SK-N-SH treated with all-trans-retinoic acid at 6 μM for 48 hours (cell line): ENCODE data around the gene GRIN3A.
"Not testable (repeated sequence)": the region's sequence is repeated elsewhere in the genome, so short reads cannot be mapped to it uniquely, and the experiment has no call there.

Source experiments
- ARNTL ChIP-seq: fragments of 450-650 bp; formaldehyde crosslinking; IDR thresholded peaks from 2 replicates; pipeline ENCODE4 v1.5.0; 2020; ENCODE audit warnings: low read depth, mild to moderate bottlenecking, moderate library complexity, borderline replicate concordance
- CSDC2 ChIP-seq: fragments of 250-450 bp; sonication (Bioruptor Pico); IDR thresholded peaks from 2 replicates; pipeline ENCODE4 v1.5.0; 2020; ENCODE audit warnings: mild to moderate bottlenecking, moderate library complexity
- ISL1 ChIP-seq: fragments of 250-450 bp; sonication (Bioruptor Pico); IDR thresholded peaks from 2 replicates; pipeline ENCODE4 v2.1.2; 2022; ENCODE audit warnings: mild to moderate bottlenecking, moderate library complexity
- RARB ChIP-seq: fragments of 250-450 bp; sonication (Bioruptor Pico); IDR thresholded peaks from 2 replicates; pipeline ENCODE4 v1.8.0; 2021; ENCODE audit warnings: mild to moderate bottlenecking, moderate library complexity
- SNAI2 ChIP-seq: fragments of 250-450 bp; sonication (Bioruptor Pico); IDR thresholded peaks from 2 replicates; pipeline ENCODE4 v1.5.0; 2020; ENCODE audit warnings: mild to moderate bottlenecking, moderate library complexity
- TCF4 ChIP-seq: fragments of 250-450 bp; sonication (Bioruptor Pico); IDR thresholded peaks from 2 replicates; pipeline ENCODE4 v1.8.0; 2021; ENCODE audit warnings: mild to moderate bottlenecking, moderate library complexity, borderline replicate concordance
- ZFP3 ChIP-seq: fragments of 250-450 bp; sonication (Bioruptor Pico); IDR thresholded peaks from 2 replicates; pipeline ENCODE4 v1.5.0; 2020; ENCODE audit warnings: mild to moderate bottlenecking, moderate library complexity
- ZFP30 ChIP-seq: fragments of 450-650 bp; formaldehyde crosslinking; IDR thresholded peaks from 2 replicates; pipeline ENCODE4 v1.5.0; 2022; ENCODE audit warnings: mild to moderate bottlenecking, moderate library complexity
- ZNF8 ChIP-seq: fragments of 450-650 bp; formaldehyde crosslinking; IDR thresholded peaks from 2 replicates; pipeline ENCODE4 v1.5.0; 2020; ENCODE audit warnings: mild to moderate bottlenecking, moderate library complexity
- TF ChIP-seq, protein P1 (sequence below): fragments of 250-450 bp; sonication (Bioruptor Pico); IDR thresholded peaks from 2 replicates; pipeline ENCODE4 v1.5.0; 2020; ENCODE audit warnings: mild to moderate bottlenecking, moderate library complexity
- TF ChIP-seq, protein P2 (sequence below): fragments of 250-450 bp; sonication (Bioruptor Pico); IDR thresholded peaks from 2 replicates; pipeline ENCODE4 v1.5.1; 2020; ENCODE audit warnings: low read depth, mild to moderate bottlenecking, moderate library complexity
- TF ChIP-seq, protein P3 (sequence below): fragments of 250-450 bp; sonication (Bioruptor Pico); IDR thresholded peaks from 2 replicates; pipeline ENCODE4 v1.5.1; 2021; ENCODE audit warnings: mild to moderate bottlenecking, moderate library complexity

DNA sequence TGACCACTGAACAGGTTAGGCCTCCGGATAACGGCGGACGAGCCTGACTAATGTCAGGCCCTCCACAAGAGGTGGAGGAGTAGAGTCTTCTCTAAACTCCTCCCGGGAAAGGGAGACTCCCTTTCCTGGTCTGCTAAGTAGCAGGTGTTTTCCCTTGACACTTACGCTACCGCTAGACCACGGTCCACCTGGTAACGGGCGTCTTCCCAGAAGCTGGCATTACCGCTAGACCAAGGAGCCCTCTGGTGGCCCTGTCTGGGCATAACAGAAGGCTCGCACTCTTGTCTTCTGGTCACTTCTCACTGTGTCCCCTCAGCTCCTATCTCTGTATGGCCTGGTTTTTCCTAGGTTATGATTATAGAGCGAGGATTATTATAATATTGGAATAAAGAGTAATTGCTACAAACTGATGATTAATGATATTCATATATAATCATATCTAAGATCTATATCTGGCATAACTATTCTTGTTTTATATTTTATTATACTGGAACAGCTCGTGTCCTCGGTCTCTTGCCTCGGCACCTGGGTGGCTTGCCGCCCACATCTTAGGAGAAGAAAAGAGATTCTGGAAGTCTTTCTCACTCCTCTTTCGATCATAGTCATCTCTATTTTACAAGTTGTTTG, 188.9 kb downstream of the GRIN3A start:
- TF ChIP-seq CSDC2 (CRISPR knock-in tag); RARB (CRISPR knock-in tag); ISL1 (CRISPR knock-in tag); TCF4 (CRISPR knock-in tag); ZFP3; ZNF8 (CRISPR knock-in tag); ARNTL (CRISPR knock-in tag); SNAI2; ZFP30 (CRISPR knock-in tag): not testable (repeated sequence)
- TF ChIP-seq, protein P1, sequence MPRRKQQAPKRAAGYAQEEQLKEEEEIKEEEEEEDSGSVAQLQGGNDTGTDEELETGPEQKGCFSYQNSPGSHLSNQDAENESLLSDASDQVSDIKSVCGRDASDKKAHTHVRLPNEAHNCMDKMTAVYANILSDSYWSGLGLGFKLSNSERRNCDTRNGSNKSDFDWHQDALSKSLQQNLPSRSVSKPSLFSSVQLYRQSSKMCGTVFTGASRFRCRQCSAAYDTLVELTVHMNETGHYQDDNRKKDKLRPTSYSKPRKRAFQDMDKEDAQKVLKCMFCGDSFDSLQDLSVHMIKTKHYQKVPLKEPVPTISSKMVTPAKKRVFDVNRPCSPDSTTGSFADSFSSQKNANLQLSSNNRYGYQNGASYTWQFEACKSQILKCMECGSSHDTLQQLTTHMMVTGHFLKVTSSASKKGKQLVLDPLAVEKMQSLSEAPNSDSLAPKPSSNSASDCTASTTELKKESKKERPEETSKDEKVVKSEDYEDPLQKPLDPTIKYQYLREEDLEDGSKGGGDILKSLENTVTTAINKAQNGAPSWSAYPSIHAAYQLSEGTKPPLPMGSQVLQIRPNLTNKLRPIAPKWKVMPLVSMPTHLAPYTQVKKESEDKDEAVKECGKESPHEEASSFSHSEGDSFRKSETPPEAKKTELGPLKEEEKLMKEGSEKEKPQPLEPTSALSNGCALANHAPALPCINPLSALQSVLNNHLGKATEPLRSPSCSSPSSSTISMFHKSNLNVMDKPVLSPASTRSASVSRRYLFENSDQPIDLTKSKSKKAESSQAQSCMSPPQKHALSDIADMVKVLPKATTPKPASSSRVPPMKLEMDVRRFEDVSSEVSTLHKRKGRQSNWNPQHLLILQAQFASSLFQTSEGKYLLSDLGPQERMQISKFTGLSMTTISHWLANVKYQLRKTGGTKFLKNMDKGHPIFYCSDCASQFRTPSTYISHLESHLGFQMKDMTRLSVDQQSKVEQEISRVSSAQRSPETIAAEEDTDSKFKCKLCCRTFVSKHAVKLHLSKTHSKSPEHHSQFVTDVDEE, result not testable (repeated sequence)
- TF ChIP-seq, protein P2, sequence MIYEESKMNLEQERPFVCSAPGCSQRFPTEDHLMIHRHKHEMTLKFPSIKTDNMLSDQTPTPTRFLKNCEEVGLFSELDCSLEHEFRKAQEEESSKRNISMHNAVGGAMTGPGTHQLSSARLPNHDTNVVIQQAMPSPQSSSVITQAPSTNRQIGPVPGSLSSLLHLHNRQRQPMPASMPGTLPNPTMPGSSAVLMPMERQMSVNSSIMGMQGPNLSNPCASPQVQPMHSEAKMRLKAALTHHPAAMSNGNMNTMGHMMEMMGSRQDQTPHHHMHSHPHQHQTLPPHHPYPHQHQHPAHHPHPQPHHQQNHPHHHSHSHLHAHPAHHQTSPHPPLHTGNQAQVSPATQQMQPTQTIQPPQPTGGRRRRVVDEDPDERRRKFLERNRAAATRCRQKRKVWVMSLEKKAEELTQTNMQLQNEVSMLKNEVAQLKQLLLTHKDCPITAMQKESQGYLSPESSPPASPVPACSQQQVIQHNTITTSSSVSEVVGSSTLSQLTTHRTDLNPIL (CRISPR knock-in tag), result not testable (repeated sequence)
- TF ChIP-seq, protein P3, sequence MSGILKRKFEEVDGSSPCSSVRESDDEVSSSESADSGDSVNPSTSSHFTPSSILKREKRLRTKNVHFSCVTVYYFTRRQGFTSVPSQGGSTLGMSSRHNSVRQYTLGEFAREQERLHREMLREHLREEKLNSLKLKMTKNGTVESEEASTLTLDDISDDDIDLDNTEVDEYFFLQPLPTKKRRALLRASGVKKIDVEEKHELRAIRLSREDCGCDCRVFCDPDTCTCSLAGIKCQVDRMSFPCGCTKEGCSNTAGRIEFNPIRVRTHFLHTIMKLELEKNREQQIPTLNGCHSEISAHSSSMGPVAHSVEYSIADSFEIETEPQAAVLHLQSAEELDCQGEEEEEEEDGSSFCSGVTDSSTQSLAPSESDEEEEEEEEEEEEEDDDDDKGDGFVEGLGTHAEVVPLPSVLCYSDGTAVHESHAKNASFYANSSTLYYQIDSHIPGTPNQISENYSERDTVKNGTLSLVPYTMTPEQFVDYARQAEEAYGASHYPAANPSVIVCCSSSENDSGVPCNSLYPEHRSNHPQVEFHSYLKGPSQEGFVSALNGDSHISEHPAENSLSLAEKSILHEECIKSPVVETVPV (CRISPR knock-in tag), result not testable (repeated sequence)
